BE2C (cell line): ENCODE results near the gene CYP4F2.
"Not testable (repeated sequence)": the region's sequence is repeated elsewhere in the genome, so short reads cannot be mapped to it uniquely, and the experiment has no call there.

ENCODE experiments used
- DNase-seq: peaks from one replicate; pipeline ENCODE4 v3.0.0-alpha.2; 2020
- H3K27me3 ChIP-seq: fragments of 250-450 bp; sonication (Bioruptor Pico); 2 replicates; pipeline ENCODE4 v1.5.1; 2020; ENCODE audit warnings: mild to moderate bottlenecking
- H3K36me3 ChIP-seq: fragments of 250-450 bp; sonication (Bioruptor Pico); 2 replicates; pipeline ENCODE4 v1.5.1; 2020; ENCODE audit warnings: mild to moderate bottlenecking
- H3K4me1 ChIP-seq: fragments of 250-450 bp; sonication (Bioruptor Pico); 2 replicates; pipeline ENCODE4 v1.5.1; 2020
- H3K4me3 ChIP-seq: 2 replicates; pipeline ENCODE4 v1.5.1; 2011; ENCODE audit warnings: low read depth, low read length
- H3K9me3 ChIP-seq: fragments of 250-450 bp; sonication (Bioruptor Pico); 2 replicates; pipeline ENCODE4 v1.5.1; 2020
- CTCF ChIP-seq: IDR thresholded peaks from 2 replicates; pipeline ENCODE4 v1.5.1; 2012; ENCODE audit warnings: mild to moderate bottlenecking, low read depth, low read length

CYP4F2 gene

GRCh38 chr19:15838351-15838750 lies 59.5 kb downstream of the CYP4F2 start:
- H3K4me1 ChIP-seq = no peaks in the 10 kb centered on the region
- H3K4me3 ChIP-seq = no peak overlapping the region
- no peaks in the 10 kb centered on the region for H3K36me3 ChIP-seq
- DNase-seq = no peak
- no peaks in the 10 kb centered on the region for H3K9me3 ChIP-seq
- TF ChIP-seq CTCF = no peak
- no peaks in the 10 kb centered on the region for H3K27me3 ChIP-seq

GRCh38 chr19:15837221-15837731 lies 60.6 kb downstream of the CYP4F2 start:
- TF ChIP-seq CTCF = no peak
- no peak for DNase-seq
- H3K4me1 ChIP-seq = no peaks in the 10 kb centered on the region
- H3K27me3 ChIP-seq = no peaks in the 10 kb centered on the region
- H3K4me3 ChIP-seq = peak overlapping the region; percentile 77
- H3K9me3 ChIP-seq = no peaks in the 10 kb centered on the region
- H3K36me3 ChIP-seq = no peaks in the 10 kb centered on the region

GRCh38 chr19:15836330-15837220 lies 61.3 kb downstream of the CYP4F2 start:
- TF ChIP-seq CTCF = no peak
- no peaks in the 10 kb centered on the region for H3K36me3 ChIP-seq
- H3K4me3 ChIP-seq = peak overlapping the region; percentile 77
- peak; percentile 95 for DNase-seq
- no peaks in the 10 kb centered on the region for H3K4me1 ChIP-seq
- H3K27me3 ChIP-seq = peaks cover 2% of the 10 kb centered on the region; the same call in 1 of the 2 replicates
- H3K9me3 ChIP-seq = no peaks in the 10 kb centered on the region

- H3K4me1 ChIP-seq = not testable (repeated sequence)
- H3K4me3 ChIP-seq = peak overlapping the region; percentile 77
Measured at GRCh38 chr19:15835565-15836329, 62.1 kb downstream of the CYP4F2 start.

GRCh38 chr19:15834232-15834631 lies 63.6 kb downstream of the CYP4F2 start:
- H3K4me1 ChIP-seq, H3K4me3 ChIP-seq, H3K36me3 ChIP-seq, H3K9me3 ChIP-seq, DNase-seq: not testable (repeated sequence)
- peaks cover 20% of the 10 kb centered on the region for H3K27me3 ChIP-seq

More at GRCh38 chr19:15835565-15836329, 62.1 kb downstream of the CYP4F2 start:
- peaks cover 10% of the 10 kb centered on the region; the same call in 1 of the 2 replicates for H3K27me3 ChIP-seq
- H3K9me3 ChIP-seq, H3K36me3 ChIP-seq, DNase-seq: not testable (repeated sequence)

- H3K9me3 ChIP-seq = no peaks in the 10 kb centered on the region
- peaks cover 32% of the 10 kb centered on the region for H3K27me3 ChIP-seq
- H3K4me1 ChIP-seq = no peaks in the 10 kb centered on the region
- no peak overlapping the region for H3K4me3 ChIP-seq
- no peak for DNase-seq
- no peaks in the 10 kb centered on the region for H3K36me3 ChIP-seq
- no peak for TF ChIP-seq CTCF
Measured at GRCh38 chr19:15831626-15832025, 66.2 kb downstream of the CYP4F2 start.
